Caki2 (cell line): ENCODE results near the gene FAM111A. TPM values are rescaled to one million over a fixed set of nuclear protein-coding genes. Genes with fewer than 3 reads are reported as not detected.
"Not testable (repeated sequence)": the region's sequence is repeated elsewhere in the genome, so short reads cannot be mapped to it uniquely, and the experiment has no call there.

Source experiments
- DNase-seq: peaks from one replicate; pipeline ENCODE4 v3.0.0-alpha.2; 2015; ENCODE audit warnings: low read depth
- in situ Hi-C: cut with HindIII; loops from 2 replicates; pipeline ENCODE4 v1.10.0; 2016; ENCODE audit warnings: low sequenced_read_pairs, low pct_unique_long_range_greater_than_20kb, mixed read lengths
- total RNA-seq: library from RNA; depleted of rRNA; stranded (reverse); fragments of >200 nt; shearing (Covaris generic); gene quantifications from 2 replicates; pipeline ENCODE4 v1.2.3, GENCODE V29; 2014; ENCODE audit warnings: low replicate concordance; rRNA removed

The FAM111A gene
- total RNA-seq: 28.7 and 39.5 TPM in 2 replicates

DNA sequence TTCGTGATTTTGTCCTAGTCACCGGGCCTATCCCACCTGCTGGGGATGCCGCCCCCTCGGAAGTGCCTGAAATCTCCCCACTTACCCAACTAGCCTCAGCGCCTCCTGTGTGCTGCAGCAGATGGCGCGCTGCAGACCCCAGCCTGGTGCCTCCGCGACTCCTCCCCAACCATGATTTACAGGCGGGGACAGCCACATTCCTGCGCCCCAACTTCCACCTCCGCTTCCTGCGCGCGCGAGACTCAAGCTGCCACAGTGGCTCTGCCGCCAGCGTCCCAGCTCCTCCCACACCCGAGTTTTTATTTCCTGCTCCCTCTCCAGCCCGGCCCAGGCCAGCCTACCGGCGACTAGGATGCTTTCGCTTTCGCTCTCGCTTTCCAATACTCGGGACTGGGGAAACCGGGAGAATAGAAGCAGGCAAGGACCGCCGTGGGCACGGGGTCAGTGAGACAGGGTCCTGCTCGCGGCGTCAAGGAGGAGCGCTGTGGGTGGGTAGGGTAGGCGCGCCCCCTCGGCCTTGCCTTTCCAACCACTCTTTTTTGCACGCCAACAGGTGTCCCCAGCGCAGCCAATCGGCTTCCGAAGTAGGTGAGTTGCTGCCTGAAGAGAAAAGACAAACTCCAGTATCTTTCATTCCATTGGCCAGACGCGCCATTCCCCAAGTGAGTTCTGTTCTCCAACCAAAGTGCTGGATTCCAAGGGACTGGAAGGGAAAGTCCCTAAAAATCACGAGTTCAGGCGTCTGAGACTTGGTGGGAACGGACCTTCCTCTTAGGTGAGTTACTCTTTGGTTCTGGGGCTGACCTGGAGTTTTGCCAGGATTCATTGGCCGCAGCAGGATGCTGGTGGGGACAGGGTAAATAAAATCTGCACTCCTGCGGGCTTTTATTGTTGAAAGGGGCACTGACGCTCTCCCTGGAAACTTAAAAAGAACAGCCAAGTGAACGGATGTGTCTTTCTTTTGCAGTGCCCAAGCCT, at the start of gene FAM111A:
Gene FAM111A (plus strand): TSS at position 327 of the 978 bp plus-strand sequence. CDS start 6,017 bp downstream, outside the sequence.
- peak; percentile 96 for DNase-seq

DNA sequence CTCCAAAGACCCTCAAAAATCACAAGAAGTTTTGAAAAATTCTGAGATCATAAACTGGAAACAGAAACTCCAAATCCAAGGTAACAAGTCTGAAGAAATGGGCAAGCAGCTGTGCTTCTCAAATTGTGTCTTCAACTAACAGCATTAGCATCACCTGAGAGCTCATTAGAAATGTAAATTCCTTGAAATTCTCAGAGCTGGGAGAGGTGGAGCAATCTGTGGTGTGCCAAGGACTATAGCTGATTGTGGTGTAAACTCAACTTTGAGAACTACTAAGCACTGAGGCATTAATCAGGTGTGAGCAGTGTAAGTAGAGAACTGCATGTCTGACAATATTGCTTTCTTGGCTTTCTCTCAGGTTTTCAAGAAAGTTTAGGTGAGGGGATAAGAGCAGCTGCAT, 49.1 kb upstream of the FAM111A start:
- in situ Hi-C loops, DNase-seq: not testable (repeated sequence)

More for the DNA sequence above, at the start of gene FAM111A:
- in situ Hi-C loops: no loop called here

DNA sequence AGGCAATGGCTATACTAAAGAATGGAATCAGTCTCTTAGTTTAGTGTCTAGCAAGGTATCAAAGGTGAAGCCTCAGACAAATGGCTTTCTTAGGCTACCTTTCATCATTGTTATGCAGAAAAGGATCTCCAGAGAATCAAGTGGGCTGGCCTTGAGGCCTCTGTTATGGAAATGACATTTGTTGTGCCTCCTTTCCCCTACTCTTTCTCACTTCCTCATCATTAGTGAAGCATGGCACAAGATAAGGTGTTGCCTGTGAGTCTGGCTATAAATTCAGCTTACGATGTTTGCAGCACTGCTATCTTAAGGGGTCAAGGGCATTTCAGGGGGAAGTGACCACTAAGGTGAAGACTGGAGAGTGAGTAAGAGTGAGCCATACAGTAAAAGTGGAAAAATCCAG, 47.4 kb upstream of the FAM111A start:
- DNase-seq, in situ Hi-C loops: not testable (repeated sequence)

- DNase-seq, in situ Hi-C loops: not testable (repeated sequence)
Observed at GRCh38 chr11:59095972-59096575, 46.6 kb upstream of the FAM111A start.

DNA sequence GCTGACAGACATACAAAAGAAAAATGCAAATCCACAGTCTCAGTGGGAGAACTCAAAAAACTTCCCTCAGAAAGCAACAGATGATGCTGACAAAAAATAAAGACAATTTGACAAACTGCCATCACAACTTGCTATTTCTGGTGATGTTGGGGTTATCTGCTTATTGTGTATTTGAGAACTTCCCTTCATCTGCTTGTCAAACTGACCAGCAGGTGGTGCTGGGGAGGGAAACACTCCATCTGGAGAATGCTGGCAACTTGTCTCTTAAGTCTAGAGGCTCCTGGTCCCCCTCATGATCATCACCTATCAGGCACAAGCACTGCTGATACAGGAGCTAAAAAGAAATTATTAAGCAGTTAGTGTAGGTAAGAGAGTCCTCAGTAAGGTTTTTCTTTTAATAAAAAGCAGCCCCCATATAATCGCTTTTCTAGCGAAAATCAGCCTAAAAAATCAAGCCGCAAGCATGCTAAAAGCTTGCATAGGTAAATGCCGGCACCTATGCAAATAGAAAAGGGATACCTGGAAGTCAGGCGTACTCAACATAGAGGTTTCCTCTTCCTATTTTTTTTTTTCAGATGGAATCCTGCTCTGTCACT, 45.4 kb upstream of the FAM111A start:
- peak; percentile 20 for DNase-seq
- in situ Hi-C loops: no loop called here

GRCh38 chr11:59097938-59098337, 44.7 kb upstream of the FAM111A start:
- DNase-seq, in situ Hi-C loops: not testable (repeated sequence)

DNA sequence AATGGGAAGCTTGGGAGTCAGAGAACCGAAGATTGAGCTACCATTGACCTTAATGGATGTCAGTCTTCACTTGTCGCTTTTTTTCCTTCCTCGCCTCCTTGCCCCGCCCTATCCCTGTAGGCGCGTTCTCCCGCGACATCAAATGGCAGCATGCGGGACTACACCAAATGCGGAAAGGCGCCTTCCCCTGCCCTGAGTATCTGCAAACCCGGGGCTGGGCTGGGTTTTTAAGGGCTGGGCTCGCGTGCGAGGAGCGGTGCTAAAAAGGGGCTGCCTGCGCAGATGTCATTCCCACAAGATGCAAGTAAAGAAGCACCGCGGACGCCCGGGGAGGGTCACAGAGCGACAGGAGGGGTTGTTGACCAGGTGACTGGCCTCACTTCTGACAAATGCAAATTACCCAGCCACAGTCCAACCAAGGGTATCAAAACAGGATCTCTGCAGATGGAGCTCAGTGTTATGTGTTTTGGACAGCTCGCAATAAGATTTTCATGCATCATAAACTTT, 40.3 kb upstream of the FAM111A start:
- peak; percentile 68 for DNase-seq
- in situ Hi-C loops: no loop called here

DNA sequence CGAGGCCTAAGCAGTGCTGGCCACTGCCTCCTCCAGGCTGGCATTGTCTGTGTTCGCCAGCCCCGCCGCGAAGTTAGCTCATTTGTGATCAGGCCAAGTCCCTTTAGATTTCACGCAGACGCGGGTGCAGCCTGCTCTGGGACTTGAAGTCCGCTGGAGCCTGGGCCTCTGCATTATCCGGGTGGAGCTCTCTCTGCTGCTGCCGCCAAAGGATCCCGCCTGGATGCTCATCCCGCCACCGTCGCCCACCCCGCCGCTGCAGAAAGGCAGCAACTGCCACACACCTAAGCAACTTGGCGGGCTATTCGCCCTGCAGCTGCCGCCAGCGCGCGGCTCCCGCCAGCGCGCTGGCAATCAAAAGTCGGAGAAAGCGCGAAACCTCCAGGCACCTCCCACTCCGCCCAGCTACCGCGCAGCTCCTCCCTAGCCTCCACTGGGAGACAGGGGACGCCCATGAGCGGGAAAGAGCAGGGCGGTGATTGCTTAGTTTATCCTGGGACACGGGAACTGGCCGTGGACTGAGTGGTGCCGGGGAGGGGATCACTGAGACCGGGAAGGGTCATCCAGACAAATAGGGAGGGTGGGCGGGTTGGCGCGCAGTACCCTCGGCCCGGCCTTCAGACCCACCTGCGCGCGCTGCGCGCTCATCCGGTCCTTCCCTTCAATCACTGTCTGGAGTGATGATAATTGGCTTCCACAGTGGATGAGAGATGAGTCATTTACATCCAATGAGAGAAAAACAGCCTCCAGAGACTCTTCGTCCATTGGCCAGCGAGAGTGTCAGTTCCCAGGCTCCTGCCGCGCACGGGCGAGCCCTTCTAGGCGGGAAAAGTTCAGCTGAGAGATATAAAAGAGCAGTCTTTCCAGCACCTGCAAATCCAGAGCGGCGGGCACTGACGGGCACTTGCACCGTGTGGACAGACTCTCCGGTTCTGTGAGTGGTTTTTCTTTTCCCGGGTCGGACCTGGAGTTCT, 36.0 kb upstream of the FAM111A start, which contains the start of gene FAM111B:
Gene FAM111B (plus strand): TSS at position 875 of the 974 bp plus-strand sequence. CDS start 2,389 bp downstream, outside the sequence.
- in situ Hi-C loops: no loop called here
- peak; percentile 88 for DNase-seq

- DNase-seq, in situ Hi-C loops: not testable (repeated sequence)
Observed at GRCh38 chr11:59107721-59108120, 34.9 kb upstream of the FAM111A start.

DNA sequence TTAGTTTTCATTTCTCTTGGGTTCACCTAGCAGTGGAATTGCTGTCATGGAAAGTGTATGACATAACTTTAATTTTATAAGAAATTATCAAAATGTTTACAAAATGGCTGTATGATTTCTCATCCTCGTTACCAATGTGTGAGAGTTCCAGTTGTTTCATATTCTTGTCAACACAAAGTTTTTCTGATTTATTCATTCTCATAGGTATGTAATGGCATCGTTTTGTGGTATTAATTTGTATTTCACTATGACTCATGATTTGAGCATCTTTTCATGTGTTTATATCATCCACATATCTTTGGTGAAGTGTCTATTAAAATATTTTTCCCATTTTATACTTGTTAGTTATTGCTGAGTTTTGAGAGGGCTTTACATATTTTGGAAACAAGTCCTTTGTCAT, 30.2 kb upstream of the FAM111A start:
- in situ Hi-C loops: no loop called here
- DNase-seq: no peak

DNA sequence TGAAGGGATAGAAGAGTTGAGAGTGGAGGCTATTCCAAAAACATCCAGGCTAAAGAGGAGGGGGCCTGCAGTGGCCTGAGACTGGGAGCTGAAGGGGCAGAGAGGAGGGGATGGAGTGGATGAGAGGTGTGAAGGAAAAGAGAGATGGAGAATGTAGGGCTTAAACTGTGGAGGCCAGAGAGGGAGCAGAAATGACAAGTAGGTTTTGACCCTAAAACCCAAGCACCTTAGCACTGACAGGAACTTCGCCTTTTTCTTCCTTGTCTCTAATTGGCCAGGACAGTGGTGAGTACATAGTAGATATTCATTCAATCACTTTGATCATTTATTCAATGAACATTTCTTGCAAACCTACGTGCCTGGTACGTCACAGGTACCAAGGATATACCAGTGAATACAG, 28.3 kb upstream of the FAM111A start:
- DNase-seq: no peak
- in situ Hi-C loops: no loop called here

- in situ Hi-C loops: no loop called here
- no peak for DNase-seq
Observed at GRCh38 chr11:59115553-59115952, 27.1 kb upstream of the FAM111A start.

DNA sequence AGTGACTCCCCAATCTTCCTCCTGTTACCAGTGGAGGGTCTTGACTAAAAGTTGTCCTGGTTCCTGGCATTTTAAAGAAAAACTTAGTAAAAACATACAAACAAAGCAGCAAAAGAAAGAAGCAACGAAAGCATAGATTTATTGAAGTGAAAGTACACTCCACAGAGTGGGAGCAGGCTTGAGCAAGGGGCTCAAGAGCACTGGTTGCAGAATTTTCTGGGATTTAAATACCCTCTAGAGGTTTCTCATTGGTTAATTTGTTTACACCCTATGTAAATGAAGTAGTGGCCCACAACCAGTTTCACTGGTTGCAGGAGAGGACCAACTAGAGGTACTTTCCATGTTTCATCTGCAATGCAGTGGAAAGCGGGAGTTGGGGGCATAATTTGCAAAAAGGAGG, 24.9 kb upstream of the FAM111A start:
- in situ Hi-C loops: no loop called here
- DNase-seq: no peak

DNA sequence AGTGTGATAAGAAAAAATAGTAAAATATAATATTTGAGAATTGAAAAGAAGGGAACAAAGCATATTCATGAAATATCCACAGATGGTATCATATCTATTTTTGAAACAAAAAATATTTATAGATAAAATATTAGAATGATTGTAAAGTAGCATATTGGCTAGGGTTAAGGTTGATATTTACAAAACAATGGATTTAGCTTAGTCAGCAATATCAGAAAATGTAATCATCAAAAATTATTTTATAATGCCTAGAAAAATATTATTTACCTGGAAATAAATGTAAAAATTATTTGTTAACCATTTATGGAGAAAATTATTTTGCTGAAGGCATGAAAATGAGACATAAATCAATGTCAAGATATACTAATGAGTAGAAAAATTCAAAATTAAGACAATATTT, 22.8 kb upstream of the FAM111A start:
- DNase-seq: no peak

GRCh38 chr11:59135648-59136461, 6.8 kb upstream of the FAM111A start:
- DNase-seq: no peak
- in situ Hi-C loops: no loop called here

More for the DNA sequence above, 22.8 kb upstream of the FAM111A start:
- in situ Hi-C loops: no loop called here

GRCh38 chr11:59136551-59136950, 6.1 kb upstream of the FAM111A start:
- in situ Hi-C loops, DNase-seq: not testable (repeated sequence)

DNA sequence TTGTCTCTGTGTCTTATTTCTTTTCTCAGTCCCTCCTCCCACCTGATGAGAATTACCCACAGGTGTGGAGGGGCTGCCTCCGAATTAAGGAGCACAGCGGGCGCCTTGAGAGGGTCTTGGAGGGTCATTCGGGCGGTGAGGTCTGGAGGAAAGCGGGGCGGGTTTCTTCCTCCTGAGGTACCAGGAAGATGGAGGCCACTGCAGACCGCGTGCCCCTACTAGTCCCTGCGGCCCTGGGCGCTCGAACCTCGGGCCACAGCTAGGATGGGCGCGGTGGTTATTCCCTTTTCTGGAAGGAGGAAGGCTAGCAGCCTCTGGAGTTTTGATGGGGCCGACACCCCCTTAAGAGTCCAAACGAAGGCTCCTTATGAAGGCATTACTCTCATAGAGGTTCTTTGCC, 5.5 kb upstream of the FAM111A start:
- DNase-seq: no peak
- in situ Hi-C loops: no loop called here
